Testis (tissue), 2 donors: ENCODE measurements around the gene NBPF8.
"Not testable (repeated sequence)": the region's sequence is repeated elsewhere in the genome, so short reads cannot be mapped to it uniquely, and the experiment has no call there.

ENCODE experiments used
- CTCF ChIP-seq, 3 experiments: fragments of 450-650 bp in 2 of 3; fragments of 200-600 bp in 1 of 3; sonication (generic) in 1 of 3; IDR thresholded peaks; one replicate each; pipeline ENCODE4 v1.5.1; 2016 to 2019; ENCODE audit warnings: antibody characterized with exemption in 3 of 3, mild to moderate bottlenecking in 2 of 3, moderate library complexity in 1 of 3
- POLR2A ChIP-seq: fragments of 450-650 bp; IDR thresholded peaks from one replicate; pipeline ENCODE4 v1.6.1; 2017; ENCODE audit warnings: antibody characterized with exemption, mild to moderate bottlenecking, moderate library complexity

GRCh38 chr1:120425063-120425462 lies 10.2 kb downstream of the NBPF8 start:
- not testable (repeated sequence) for TF ChIP-seq POLR2A; CTCF (IDR thresholded peaks at IDR 0.05)
